CD4-positive, alpha-beta T cell (primary cell): Measurements from ENCODE around the gene PTPN23. TPM values are rescaled to one million over a fixed set of nuclear protein-coding genes. Genes with fewer than 3 reads are reported as not detected.

Source experiments
- ATAC-seq: fragments of 200-7000 bp; cut with Tn5 transposase; one replicate; pipeline ENCODE4 v1.10.0; 2022; ENCODE audit warnings: mild to moderate bottlenecking; ENCODE audit not compliant: poor library complexity
- CTCF ChIA-PET: fragments of 350-600 bp; sonication (Branson Sonifier 250); formaldehyde crosslinking; loops from one replicate; lab custom pipeline; 2021; ENCODE audit warnings: antibody characterized with exemption, inconsistent platforms; lab: Charles Lee
- POLR2A ChIA-PET: fragments of 350-600 bp; sonication (Branson Sonifier 250); formaldehyde crosslinking; loops from one replicate; lab custom pipeline; 2021; ENCODE audit warnings: antibody characterized with exemption, inconsistent platforms; lab: Charles Lee
- DNase-seq, 14 experiments: peaks; one replicate each; pipeline ENCODE4 v3.0.0-alpha.2; 2013 to 2020; ENCODE audit warnings: mixed read lengths in 2 of 14
- H3K27ac ChIP-seq, 2 donors: one replicate each; pipeline versions ENCODE4 v1.5.1 to v1.7.0; 2013; ENCODE audit warnings: low read length in 2 of 2, low read depth in 1 of 2, mild to moderate bottlenecking in 1 of 2
- H3K27me3 ChIP-seq, 2 experiments: 1 replicate in 1 of 2; 2 replicates in 1 of 2; pipeline versions ENCODE4 v1.6.1 to v1.7.0; 2013; ENCODE audit warnings: low read length in 2 of 2, control low read depth in 1 of 2, mild to moderate bottlenecking in 1 of 2, moderate library complexity in 1 of 2; ENCODE audit not compliant: insufficient read depth in 2 of 2, control insufficient read depth in 1 of 2
- H3K36me3 ChIP-seq: one replicate; pipeline ENCODE4 v1.6.1; 2013; ENCODE audit warnings: low read length, control low read depth; ENCODE audit not compliant: insufficient read depth
- H3K4me1 ChIP-seq: one replicate; pipeline ENCODE4 v1.6.1; 2013; ENCODE audit warnings: low read length, control low read depth; ENCODE audit not compliant: insufficient read depth
- H3K4me3 ChIP-seq: one replicate; pipeline ENCODE4 v1.5.1; 2013; ENCODE audit warnings: mild to moderate bottlenecking, low read length, moderate library complexity
- H3K9me3 ChIP-seq, 2 experiments: 1 replicate in 1 of 2; 2 replicates in 1 of 2; pipeline versions ENCODE4 v1.6.1 to v1.7.0; 2013; ENCODE audit warnings: low read length in 2 of 2, mild to moderate bottlenecking in 2 of 2, control low read depth in 1 of 2, moderate library complexity in 1 of 2; ENCODE audit not compliant: control insufficient read depth in 1 of 2, insufficient read depth in 1 of 2
- H3K27ac Mint-ChIP-seq: one replicate; pipeline ENCODE4 v1.8.0; 2020; ENCODE audit warnings: mixed read lengths
- H3K27me3 Mint-ChIP-seq: one replicate; pipeline ENCODE4 v1.8.0; 2021; ENCODE audit warnings: mixed read lengths
- H3K36me3 Mint-ChIP-seq: one replicate; pipeline ENCODE4 v1.8.0; 2021; ENCODE audit warnings: low read depth, mixed read lengths
- H3K4me1 Mint-ChIP-seq: one replicate; pipeline ENCODE4 v1.8.0; 2021; ENCODE audit warnings: low read depth, mixed read lengths
- H3K4me3 Mint-ChIP-seq: one replicate; pipeline ENCODE4 v1.8.0; 2020; ENCODE audit warnings: mild to moderate bottlenecking, mixed read lengths
- H3K9me3 Mint-ChIP-seq: one replicate; pipeline ENCODE4 v1.8.0; 2020; ENCODE audit warnings: mixed read lengths
- intact Hi-C, 2 experiments: fragments of 100-400 bp; cut with DNase I in 1 of 2; cut with micrococcal nuclease in 1 of 2; formaldehyde crosslinking; loops; one replicate each; pipeline versions ENCODE4 v1.15.1 to v1.9.0; 2023 to 2025; cut with DNase I, micrococcal nuclease
- total RNA-seq, 174 experiments: library from RNA in 2 of 174; stranded (reverse) in 2 of 174; gene quantifications; one replicate each; pipeline ENCODE4 v1.2.3 and lab custom pipeline; 2021 to 2026
- TF ChIP-seq, protein P1 (sequence below): fragments of 200-600 bp; IDR thresholded peaks from one replicate; pipeline ENCODE4 v1.8.0; 2022; ENCODE audit warnings: antibody characterized with exemption, mild to moderate bottlenecking

PTPN23 gene
- total RNA-seq, 2 experiments from 2014 or later: 27.3 to 35.7 TPM

DNA sequence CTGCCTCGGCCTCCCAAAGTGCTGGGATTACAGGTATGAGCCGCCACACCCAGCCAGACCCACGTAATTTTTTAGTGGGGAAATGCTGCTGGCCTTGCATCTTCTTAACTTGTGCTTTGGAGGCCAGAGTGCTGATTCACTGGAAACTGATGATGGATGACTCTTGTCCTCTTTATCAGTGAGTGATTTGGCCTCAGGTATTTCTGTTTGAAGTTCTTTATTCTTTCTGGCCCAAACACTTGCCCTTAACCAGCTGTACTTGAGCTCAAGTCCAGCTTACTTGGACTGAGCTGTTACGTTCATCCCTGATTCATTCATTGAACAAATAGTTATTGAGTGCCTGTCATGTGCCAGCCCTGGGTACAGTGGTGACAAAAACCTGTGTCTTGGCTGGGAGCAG is 4.2 kb downstream of the PTPN23 start:
- Mint-ChIP-seq H3K27ac (no peak overlapping the region), H3K4me3 (no peak overlapping the region), H3K36me3 (peaks cover 32% of the 10 kb centered on the region), H3K9me3 (no peaks in the 10 kb centered on the region), H3K4me1 (peaks cover 45% of the 10 kb centered on the region), H3K27me3 (no peaks in the 10 kb centered on the region)
- no peak overlapping the region for H3K27ac ChIP-seq
- peaks cover 10% of the 10 kb centered on the region for H3K36me3 ChIP-seq
- H3K4me1 ChIP-seq: peaks cover 21% of the 10 kb centered on the region
- ChIA-PET POLR2A (no interaction called here), CTCF (no interaction called here)
- intact Hi-C loops: loop anchor here in 1 of 2 experiments (10.0 kb wide), 1 partner anchor 420 kb away; the partner anchor contains the start of gene DHX30
- DNase-seq (no peak), ATAC-seq (no peak)
- TF ChIP-seq, protein P1, sequence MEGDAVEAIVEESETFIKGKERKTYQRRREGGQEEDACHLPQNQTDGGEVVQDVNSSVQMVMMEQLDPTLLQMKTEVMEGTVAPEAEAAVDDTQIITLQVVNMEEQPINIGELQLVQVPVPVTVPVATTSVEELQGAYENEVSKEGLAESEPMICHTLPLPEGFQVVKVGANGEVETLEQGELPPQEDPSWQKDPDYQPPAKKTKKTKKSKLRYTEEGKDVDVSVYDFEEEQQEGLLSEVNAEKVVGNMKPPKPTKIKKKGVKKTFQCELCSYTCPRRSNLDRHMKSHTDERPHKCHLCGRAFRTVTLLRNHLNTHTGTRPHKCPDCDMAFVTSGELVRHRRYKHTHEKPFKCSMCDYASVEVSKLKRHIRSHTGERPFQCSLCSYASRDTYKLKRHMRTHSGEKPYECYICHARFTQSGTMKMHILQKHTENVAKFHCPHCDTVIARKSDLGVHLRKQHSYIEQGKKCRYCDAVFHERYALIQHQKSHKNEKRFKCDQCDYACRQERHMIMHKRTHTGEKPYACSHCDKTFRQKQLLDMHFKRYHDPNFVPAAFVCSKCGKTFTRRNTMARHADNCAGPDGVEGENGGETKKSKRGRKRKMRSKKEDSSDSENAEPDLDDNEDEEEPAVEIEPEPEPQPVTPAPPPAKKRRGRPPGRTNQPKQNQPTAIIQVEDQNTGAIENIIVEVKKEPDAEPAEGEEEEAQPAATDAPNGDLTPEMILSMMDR: no peak
- no peaks in the 10 kb centered on the region for H3K9me3 ChIP-seq
- no peaks in the 10 kb centered on the region for H3K27me3 ChIP-seq
- H3K4me3 ChIP-seq: no peak overlapping the region

DNA sequence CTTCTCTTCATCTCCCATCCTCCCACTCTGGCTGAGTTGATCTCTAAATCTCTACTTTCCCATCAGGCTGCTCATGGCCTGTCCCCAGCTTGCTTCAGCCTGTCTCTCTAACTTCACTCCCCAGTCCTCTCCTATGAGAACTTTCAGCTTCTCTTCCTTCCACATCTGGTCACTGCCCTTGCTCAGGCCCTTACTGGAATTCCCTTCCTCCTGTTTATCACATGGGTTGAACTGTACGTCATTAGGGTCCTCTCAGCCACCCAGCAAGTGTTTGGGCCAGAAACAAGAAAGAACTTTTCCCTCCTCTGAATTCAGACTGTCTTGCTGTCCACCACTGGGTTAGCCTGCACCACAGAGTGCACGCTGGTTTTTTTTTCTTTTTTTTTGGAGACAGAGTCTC is 5.0 kb downstream of the PTPN23 start:
- ATAC-seq (no peak), DNase-seq (no peak)
- Histone ChIP-seq H3K4me3 (no peak overlapping the region), H3K36me3 (peaks cover 16% of the 10 kb centered on the region), H3K27ac (no peak overlapping the region), H3K9me3 (no peaks in the 10 kb centered on the region), H3K4me1 (peaks cover 16% of the 10 kb centered on the region), H3K27me3 (no peaks in the 10 kb centered on the region)
- CTCF ChIA-PET: no interaction called here
- no peak overlapping the region for H3K4me3 Mint-ChIP-seq
- no peaks in the 10 kb centered on the region for H3K27me3 Mint-ChIP-seq
- intact Hi-C loops: loop anchor here in 1 of 2 experiments (10.0 kb wide), 1 partner anchor 419 kb away; the partner anchor contains the start of gene DHX30
- no peak overlapping the region for H3K27ac Mint-ChIP-seq
- peaks cover 44% of the 10 kb centered on the region for H3K4me1 Mint-ChIP-seq
- peaks cover 32% of the 10 kb centered on the region for H3K36me3 Mint-ChIP-seq
- POLR2A ChIA-PET: no interaction called here
- TF ChIP-seq, protein P1: no peak
- no peaks in the 10 kb centered on the region for H3K9me3 Mint-ChIP-seq

DNA sequence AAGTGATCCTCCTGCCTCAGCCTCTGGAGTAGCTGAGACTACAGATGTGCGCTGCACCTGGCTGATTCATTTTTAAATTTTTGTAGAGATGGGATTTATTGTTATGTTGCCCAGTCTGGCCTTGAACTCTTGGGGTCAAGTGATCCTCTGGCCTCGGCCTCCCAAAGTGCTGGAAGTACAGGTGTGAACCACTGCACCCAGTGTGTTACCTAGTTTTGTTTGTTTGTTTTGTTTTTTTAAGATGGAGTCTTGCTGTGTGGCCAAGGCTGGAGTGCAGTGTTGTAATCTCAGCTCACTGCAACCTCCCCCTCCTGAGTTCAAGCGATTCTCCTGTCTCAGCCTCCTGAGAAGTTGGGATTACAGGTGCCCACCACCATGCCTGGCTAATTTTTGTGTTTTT is 12.1 kb downstream of the PTPN23 start:
- Mint-ChIP-seq H3K4me1 (peaks cover 37% of the 10 kb centered on the region), H3K27me3 (no peaks in the 10 kb centered on the region), H3K4me3 (no peak overlapping the region), H3K9me3 (no peaks in the 10 kb centered on the region), H3K36me3 (peaks cover 24% of the 10 kb centered on the region), H3K27ac (no peak overlapping the region)
- TF ChIP-seq, protein P1: no peak
- ChIA-PET CTCF (no interaction called here), POLR2A (interaction anchor here (0.9 kb wide), 1 partner anchor 702 kb away, joined by 3 read pairs; no protein-coding TSS in a partner anchor)
- H3K27ac ChIP-seq: no peak overlapping the region
- intact Hi-C loops: no loop called here
- ATAC-seq (no peak), DNase-seq (no peak)
- H3K27me3 ChIP-seq: no peaks in the 10 kb centered on the region
- H3K36me3 ChIP-seq: peaks cover 26% of the 10 kb centered on the region
- no peaks in the 10 kb centered on the region for H3K9me3 ChIP-seq
- peaks cover 10% of the 10 kb centered on the region for H3K4me1 ChIP-seq
- no peak overlapping the region for H3K4me3 ChIP-seq
